8988T (cell line): ENCODE data around the gene MAP2K4.

ENCODE experiments used
- DNase-seq: peaks from one replicate; pipeline ENCODE4 v3.0.0; 2011

Gene MAP2K4

GRCh38 chr17:12180644-12181261, 160.1 kb downstream of the MAP2K4 start:
- DNase-seq = no peak

GRCh38 chr17:12187658-12188057, 167.0 kb downstream of the MAP2K4 start:
- DNase-seq = no peak

GRCh38 chr17:12193144-12193735, 172.6 kb downstream of the MAP2K4 start:
- no peak for DNase-seq
